PC-3 (cell line): Measurements from ENCODE around the gene RBPJ.

Experiments used
- EZH2 ChIP-seq: fragments of 300-600 bp; sonication (generic); IDR thresholded peaks from one replicate; pipeline ENCODE4 v1.6.1; 2017; ENCODE audit warnings: antibody characterized with exemption, mild to moderate bottlenecking, low read length; ENCODE audit not compliant: unreplicated experiment
- EZH2phosphoT487 ChIP-seq: fragments of 300-600 bp; sonication (generic); IDR thresholded peaks from 2 replicates; pipeline ENCODE4 v1.6.1; 2018; ENCODE audit warnings: mild to moderate bottlenecking, antibody characterized with exemption, low read length, borderline replicate concordance
- TF ChIP-seq, protein P1 (sequence below): fragments of 300-600 bp; sonication (generic); conservative IDR thresholded peaks from 2 replicates; pipeline ENCODE4 v1.5.1; 2017; ENCODE audit warnings: antibody characterized with exemption, low read depth, mild to moderate bottlenecking, low read length

- TF ChIP-seq, protein P1, sequence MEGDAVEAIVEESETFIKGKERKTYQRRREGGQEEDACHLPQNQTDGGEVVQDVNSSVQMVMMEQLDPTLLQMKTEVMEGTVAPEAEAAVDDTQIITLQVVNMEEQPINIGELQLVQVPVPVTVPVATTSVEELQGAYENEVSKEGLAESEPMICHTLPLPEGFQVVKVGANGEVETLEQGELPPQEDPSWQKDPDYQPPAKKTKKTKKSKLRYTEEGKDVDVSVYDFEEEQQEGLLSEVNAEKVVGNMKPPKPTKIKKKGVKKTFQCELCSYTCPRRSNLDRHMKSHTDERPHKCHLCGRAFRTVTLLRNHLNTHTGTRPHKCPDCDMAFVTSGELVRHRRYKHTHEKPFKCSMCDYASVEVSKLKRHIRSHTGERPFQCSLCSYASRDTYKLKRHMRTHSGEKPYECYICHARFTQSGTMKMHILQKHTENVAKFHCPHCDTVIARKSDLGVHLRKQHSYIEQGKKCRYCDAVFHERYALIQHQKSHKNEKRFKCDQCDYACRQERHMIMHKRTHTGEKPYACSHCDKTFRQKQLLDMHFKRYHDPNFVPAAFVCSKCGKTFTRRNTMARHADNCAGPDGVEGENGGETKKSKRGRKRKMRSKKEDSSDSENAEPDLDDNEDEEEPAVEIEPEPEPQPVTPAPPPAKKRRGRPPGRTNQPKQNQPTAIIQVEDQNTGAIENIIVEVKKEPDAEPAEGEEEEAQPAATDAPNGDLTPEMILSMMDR = no peak
- TF ChIP-seq EZH2 (no peak), EZH2phosphoT487 (no peak)
These were observed 121.0 kb downstream of the RBPJ start for GRCh38 chr4:26441771-26442170.
